WERI-Rb-1 (cell line): ENCODE results near the gene CYP20A1.
"Not testable (repeated sequence)": the region's sequence is repeated elsewhere in the genome, so short reads cannot be mapped to it uniquely, and the experiment has no call there.

ENCODE experiments used
- DNase-seq: peaks from one replicate; pipeline ENCODE4 v3.0.0-alpha.2; 2020
- H3K27ac ChIP-seq: fragments of 250-450 bp; sonication (Bioruptor Pico); 2 replicates; pipeline ENCODE4 v1.5.1; 2020; ENCODE audit warnings: mild to moderate bottlenecking, moderate library complexity
- H3K27me3 ChIP-seq: fragments of 250-450 bp; sonication (Bioruptor Pico); 2 replicates; pipeline ENCODE4 v1.5.1; 2021; ENCODE audit warnings: mild to moderate bottlenecking, low read depth, moderate library complexity; ENCODE audit not compliant: insufficient read depth, severe bottlenecking
- H3K36me3 ChIP-seq: fragments of 250-450 bp; sonication (Bioruptor Pico); 2 replicates; pipeline ENCODE4 v1.5.1; 2020; ENCODE audit warnings: mild to moderate bottlenecking, moderate library complexity
- H3K4me3 ChIP-seq: 2 replicates; pipeline ENCODE4 v1.5.1; 2011; ENCODE audit warnings: low read depth, mild to moderate bottlenecking, control low read depth, low read length
- H3K9me3 ChIP-seq: fragments of 250-450 bp; sonication (Bioruptor Pico); 2 replicates; pipeline ENCODE4 v1.5.1; 2021; ENCODE audit warnings: mild to moderate bottlenecking, moderate library complexity; ENCODE audit not compliant: severe bottlenecking
- TF ChIP-seq, protein P1 (sequence below): IDR thresholded peaks from 2 replicates; pipeline ENCODE4 v1.5.1; 2011; ENCODE audit warnings: low read depth, mild to moderate bottlenecking, control low read depth, inconsistent platforms, low read length

CYP20A1 gene

DNA sequence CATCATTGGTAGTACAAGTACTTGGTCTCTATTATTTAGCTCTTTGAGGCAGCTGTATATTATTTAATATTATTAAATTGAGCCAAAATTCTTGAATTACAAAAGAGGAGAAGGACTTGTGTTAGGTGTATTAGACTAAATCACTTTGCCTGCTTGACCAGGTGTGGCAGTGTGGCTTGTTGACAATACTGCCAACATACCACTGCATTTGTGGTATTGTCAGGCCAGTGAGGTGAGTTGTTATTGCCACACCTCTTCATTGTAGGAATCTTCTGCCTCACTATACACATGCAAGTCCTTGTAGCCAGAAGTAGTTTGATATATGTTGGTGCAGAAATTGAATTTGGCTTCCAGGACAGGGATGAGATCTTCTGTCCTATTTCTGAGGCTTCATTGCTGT is 40.5 kb downstream of the CYP20A1 start:
- H3K36me3 ChIP-seq = peaks cover 32% of the 10 kb centered on the region

DNA sequence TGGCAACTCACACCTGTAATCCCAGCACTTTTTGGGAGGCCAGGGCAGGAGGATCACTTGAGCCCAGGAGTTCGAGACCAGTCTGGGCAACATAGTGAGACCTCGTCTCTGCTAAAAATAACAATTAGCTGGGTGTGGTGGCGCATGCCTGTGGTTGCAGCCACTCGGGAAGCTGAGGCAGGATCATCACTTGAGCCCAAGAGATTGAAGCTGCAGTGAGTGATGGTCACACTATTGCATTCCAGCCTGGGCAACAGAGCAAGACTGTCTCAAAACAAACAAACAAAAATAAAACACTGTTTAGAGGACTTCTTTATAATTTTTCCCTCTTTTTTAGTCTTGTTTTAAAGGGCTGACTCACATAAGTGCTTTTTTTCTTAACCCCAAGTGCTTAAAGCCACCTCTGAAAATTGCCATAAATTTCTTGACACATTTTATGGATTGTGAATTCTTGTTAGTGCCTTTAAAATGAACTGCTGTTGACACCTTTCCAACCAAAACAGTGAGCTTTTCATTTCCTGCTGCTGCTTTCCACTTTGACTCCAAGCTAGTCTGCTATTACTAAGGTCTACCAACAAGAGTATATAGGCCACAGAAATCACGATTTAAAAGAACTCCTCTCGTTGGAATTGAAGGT is 41.7 kb downstream of the CYP20A1 start:
- no peak overlapping the region for H3K27ac ChIP-seq
- no peaks in the 10 kb centered on the region for H3K27me3 ChIP-seq
- no peak for DNase-seq
- TF ChIP-seq, protein P1, sequence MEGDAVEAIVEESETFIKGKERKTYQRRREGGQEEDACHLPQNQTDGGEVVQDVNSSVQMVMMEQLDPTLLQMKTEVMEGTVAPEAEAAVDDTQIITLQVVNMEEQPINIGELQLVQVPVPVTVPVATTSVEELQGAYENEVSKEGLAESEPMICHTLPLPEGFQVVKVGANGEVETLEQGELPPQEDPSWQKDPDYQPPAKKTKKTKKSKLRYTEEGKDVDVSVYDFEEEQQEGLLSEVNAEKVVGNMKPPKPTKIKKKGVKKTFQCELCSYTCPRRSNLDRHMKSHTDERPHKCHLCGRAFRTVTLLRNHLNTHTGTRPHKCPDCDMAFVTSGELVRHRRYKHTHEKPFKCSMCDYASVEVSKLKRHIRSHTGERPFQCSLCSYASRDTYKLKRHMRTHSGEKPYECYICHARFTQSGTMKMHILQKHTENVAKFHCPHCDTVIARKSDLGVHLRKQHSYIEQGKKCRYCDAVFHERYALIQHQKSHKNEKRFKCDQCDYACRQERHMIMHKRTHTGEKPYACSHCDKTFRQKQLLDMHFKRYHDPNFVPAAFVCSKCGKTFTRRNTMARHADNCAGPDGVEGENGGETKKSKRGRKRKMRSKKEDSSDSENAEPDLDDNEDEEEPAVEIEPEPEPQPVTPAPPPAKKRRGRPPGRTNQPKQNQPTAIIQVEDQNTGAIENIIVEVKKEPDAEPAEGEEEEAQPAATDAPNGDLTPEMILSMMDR = no peak
- H3K36me3 ChIP-seq = peaks cover 40% of the 10 kb centered on the region
- H3K4me3 ChIP-seq = no peak overlapping the region
- H3K9me3 ChIP-seq = no peaks in the 10 kb centered on the region

More for the DNA sequence above, 40.5 kb downstream of the CYP20A1 start:
- DNase-seq = no peak
- H3K9me3 ChIP-seq = no peaks in the 10 kb centered on the region
- no peak overlapping the region for H3K4me3 ChIP-seq
- H3K27ac ChIP-seq = no peak overlapping the region
- TF ChIP-seq, protein P1 = no peak
- H3K27me3 ChIP-seq = no peaks in the 10 kb centered on the region

DNA sequence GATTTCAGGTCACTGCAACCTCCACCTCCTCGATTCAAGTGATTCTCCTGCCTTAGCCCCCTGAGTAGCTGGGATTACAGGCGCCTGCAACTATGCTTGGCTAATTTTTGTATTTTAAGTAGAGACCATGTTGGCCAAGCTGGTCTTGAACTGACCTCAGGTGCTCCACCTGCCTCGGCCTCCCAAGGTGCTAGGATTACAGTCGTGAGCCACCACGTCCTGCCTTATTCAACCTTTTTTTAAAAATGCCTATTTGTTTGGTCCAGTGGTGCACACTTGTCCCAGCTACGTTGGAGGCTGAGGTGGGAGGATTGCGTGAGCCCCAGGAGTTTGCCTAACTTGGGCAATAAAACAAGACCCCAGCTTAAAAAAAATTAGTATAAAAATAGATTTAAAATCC is 43.3 kb downstream of the CYP20A1 start:
- TF ChIP-seq, protein P1 = no peak
- Histone ChIP-seq H3K27ac (no peak overlapping the region), H3K9me3 (no peaks in the 10 kb centered on the region), H3K36me3 (peaks cover 45% of the 10 kb centered on the region), H3K4me3 (no peak overlapping the region), H3K27me3 (no peaks in the 10 kb centered on the region)
- no peak for DNase-seq

DNA sequence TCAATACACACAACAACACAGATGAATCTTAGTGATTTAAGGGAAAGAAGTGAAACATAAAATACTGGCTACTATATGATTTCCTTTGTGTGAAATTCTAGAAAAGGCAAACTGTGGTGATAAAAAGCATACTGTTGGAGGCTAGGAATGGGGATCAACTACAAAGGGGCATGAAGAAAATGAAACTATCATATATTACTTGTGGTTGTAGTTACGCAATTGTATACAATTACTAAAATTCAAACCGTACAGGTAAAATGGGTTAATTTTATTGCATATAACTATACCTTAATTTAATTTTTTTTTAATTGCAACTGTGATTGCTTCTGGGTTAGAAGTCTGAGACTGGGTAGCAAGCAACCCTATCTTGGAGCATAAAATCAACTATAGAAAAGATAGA is 47.7 kb downstream of the CYP20A1 start:
- Histone ChIP-seq H3K27ac (no peak overlapping the region), H3K9me3 (no peaks in the 10 kb centered on the region), H3K27me3 (no peaks in the 10 kb centered on the region), H3K36me3 (peaks cover 23% of the 10 kb centered on the region), H3K4me3 (no peak overlapping the region)
- DNase-seq = no peak
- TF ChIP-seq, protein P1 = no peak

DNA sequence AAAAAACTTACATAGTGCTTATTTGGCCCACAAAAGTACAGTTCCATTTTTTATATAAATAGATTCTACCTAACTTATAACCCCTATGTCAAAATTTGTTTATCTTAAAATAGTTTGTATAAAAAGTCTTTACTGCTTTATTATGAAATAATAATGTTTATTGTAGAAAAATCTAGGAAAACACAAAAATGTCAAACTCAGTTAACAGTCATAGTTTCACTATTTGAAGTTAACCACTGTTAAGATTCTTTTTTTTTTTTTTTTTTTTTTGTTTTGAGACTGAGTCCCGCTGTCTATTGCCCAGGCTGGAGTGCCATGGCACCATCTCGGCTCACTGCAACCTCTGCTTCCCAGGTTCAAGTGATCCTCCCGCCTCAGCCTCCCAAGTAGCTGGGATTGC is 62.8 kb downstream of the CYP20A1 start:
- Histone ChIP-seq H3K27ac (no peak overlapping the region), H3K36me3 (peaks cover under 1% of the 10 kb centered on the region; the same call in 1 of the 2 replicates), H3K4me3 (no peak overlapping the region), H3K9me3 (no peaks in the 10 kb centered on the region), H3K27me3 (no peaks in the 10 kb centered on the region)
- TF ChIP-seq, protein P1 = no peak
- no peak for DNase-seq

DNA sequence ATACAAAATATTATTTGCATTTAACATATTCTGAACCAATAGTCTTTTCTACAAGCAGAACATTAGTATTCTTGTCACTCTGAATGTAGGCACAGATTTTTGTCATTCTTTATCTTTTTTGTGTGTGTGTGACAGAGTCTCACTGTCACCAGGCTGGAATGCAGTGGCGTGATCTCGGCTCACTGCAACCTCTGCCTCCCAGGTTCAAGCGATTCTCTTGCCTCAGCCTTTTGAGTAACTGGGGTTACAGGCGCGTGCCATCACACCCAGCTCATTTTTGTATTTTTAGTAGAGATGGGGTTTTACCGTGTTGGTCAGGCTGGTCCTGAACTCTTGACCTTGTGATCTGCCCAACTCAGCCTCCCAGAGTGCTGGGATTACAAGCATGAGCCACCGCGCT is 63.8 kb downstream of the CYP20A1 start:
- H3K27me3 ChIP-seq, H3K36me3 ChIP-seq, H3K4me3 ChIP-seq, DNase-seq, H3K9me3 ChIP-seq, H3K27ac ChIP-seq: not testable (repeated sequence)
